SJSA1 (cell line): ENCODE measurements around the gene EVC. TPM values are rescaled to one million over a fixed set of nuclear protein-coding genes. Genes with fewer than 3 reads are reported as not detected.

ENCODE experiments used
- DNase-seq, 2 experiments: peaks; one replicate each; pipeline ENCODE4 v3.0.0-alpha.2; 2015 to 2020; ENCODE audit warnings: low spot score in 2 of 2, low read depth in 1 of 2
- H3K27ac ChIP-seq: fragments of 250-450 bp; sonication (Bioruptor Pico); 2 replicates; pipeline ENCODE4 v1.5.1; 2020; ENCODE audit warnings: mild to moderate bottlenecking, moderate library complexity
- H3K27me3 ChIP-seq: fragments of 250-450 bp; sonication (Bioruptor Pico); replicated peaks from 2 replicates; pipeline ENCODE4 v1.5.1; 2020; ENCODE audit warnings: mild to moderate bottlenecking, moderate library complexity
- H3K36me3 ChIP-seq: fragments of 250-450 bp; sonication (Bioruptor Pico); 2 replicates; pipeline ENCODE4 v1.5.1; 2020; ENCODE audit warnings: mild to moderate bottlenecking
- H3K4me1 ChIP-seq: fragments of 250-450 bp; sonication (Bioruptor Pico); replicated peaks from 2 replicates; pipeline ENCODE4 v1.6.1; 2021; ENCODE audit warnings: mild to moderate bottlenecking
- H3K4me3 ChIP-seq: fragments of 250-450 bp; sonication (Bioruptor Pico); 2 replicates; pipeline ENCODE4 v1.5.1; 2020; ENCODE audit warnings: mild to moderate bottlenecking
- H3K9me3 ChIP-seq: fragments of 250-450 bp; sonication (Bioruptor Pico); replicated peaks from 2 replicates; pipeline ENCODE4 v1.5.1; 2020; ENCODE audit warnings: mild to moderate bottlenecking
- total RNA-seq: library from RNA; depleted of rRNA; stranded (reverse); fragments of >200 nt; shearing (Covaris generic); gene quantifications from 2 replicates; pipeline ENCODE4 v1.2.3, GENCODE V29; 2014; rRNA removed

The EVC gene
- total RNA-seq, 1 experiment from 2014 or later, result 10.0 TPM

- Histone ChIP-seq H3K27me3 (no peaks in the 10 kb centered on the region), H3K4me1 (no peaks in the 10 kb centered on the region), H3K4me3 (no peak overlapping the region), H3K27ac (no peak overlapping the region), H3K9me3 (no peaks in the 10 kb centered on the region), H3K36me3 (no peaks in the 10 kb centered on the region)
- no peak for DNase-seq
Measured at GRCh38 chr4:5857199-5857598, 146.2 kb downstream of the EVC start.

DNA sequence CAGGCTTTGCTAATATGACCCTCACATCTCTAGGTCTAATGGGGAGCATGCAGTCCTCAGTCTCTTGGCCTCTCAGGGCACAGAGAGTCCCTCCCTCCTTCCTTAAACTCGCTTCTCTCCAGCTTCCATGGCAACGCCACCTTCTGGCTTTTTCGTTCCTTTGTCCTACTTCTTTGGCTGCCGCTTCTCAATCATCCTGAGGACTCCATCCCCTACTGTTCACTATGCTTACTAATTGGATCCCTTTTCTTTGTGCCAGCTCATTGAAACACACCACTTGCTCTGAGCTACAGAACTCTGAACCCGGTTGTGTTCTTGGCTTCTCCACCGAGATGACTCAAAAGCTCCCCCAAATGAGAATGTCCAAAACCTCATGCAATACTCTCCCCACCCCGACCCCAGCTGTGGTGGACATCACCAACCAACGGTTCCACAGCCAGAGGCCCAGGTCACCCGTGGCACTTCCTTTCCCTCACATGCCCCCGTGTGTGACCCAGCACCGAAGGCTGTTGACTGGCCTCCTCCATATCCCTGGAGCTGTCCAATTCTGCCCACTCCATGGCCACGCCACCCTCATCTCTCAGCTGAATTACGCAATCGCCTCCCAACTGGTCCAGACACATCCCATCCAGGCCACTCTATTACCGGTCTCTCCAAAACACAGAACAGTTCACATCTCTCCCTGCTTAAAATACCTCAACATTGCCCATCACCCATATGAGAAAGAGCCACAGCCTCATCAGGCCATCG lies 147.2 kb downstream of the EVC start:
- Histone ChIP-seq H3K4me3 (no peak overlapping the region), H3K27me3 (no peaks in the 10 kb centered on the region)

GRCh38 chr4:5863461-5864113 lies 152.6 kb downstream of the EVC start:
- Histone ChIP-seq H3K4me1 (no peaks in the 10 kb centered on the region; the same call in 1 of the 2 replicates), H3K9me3 (no peaks in the 10 kb centered on the region), H3K27ac (no peak overlapping the region), H3K27me3 (no peaks in the 10 kb centered on the region), H3K36me3 (no peaks in the 10 kb centered on the region), H3K4me3 (no peak overlapping the region)
- DNase-seq, result peak; percentile 16 to 44

More for the DNA sequence above, 147.2 kb downstream of the EVC start:
- no peaks in the 10 kb centered on the region for H3K36me3 ChIP-seq
- H3K4me1 ChIP-seq, result no peaks in the 10 kb centered on the region
- H3K9me3 ChIP-seq, result no peaks in the 10 kb centered on the region
- no peak for DNase-seq
- no peak overlapping the region for H3K27ac ChIP-seq

Other genes with a start within 250 kb of the EVC start
- gene EVC2, start 2.6 kb upstream of the EVC start, total RNA-seq, result 0.94 and 2.7 TPM in 2 replicates
- gene CRMP1, start 181.9 kb downstream of the EVC start, total RNA-seq, result not detected in 2 replicates